Activated CD8-positive, alpha-beta memory T cell treated with anti-CD3 and anti-CD28 coated beads, Interleukin-2, amount 50 U/mL, for 4 hours (primary cell): ENCODE data around the gene FAM20A.

ENCODE experiments used
- DNase-seq: peaks from one replicate; pipeline ENCODE4 v3.0.0-alpha.2; 2020

The FAM20A gene

DNA sequence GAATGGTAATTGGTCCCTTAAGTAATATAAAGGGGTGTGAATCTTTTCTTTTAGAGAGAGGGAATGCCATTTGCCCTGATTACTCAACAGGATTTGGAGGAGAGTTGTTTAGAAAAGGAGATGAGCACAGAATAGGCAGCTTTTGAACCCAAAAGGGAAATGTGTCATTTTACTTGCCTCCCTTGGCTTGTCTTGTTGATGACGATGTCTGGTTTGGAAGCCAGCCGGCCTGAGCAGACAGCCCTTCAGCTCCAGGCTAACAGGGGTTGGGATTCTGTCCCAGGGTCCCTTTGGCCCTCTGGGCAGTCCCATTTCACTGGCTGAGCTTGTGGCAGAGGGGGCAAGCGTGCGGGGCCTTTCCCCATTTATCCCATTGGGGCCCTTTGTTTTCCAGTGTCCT is 111.2 kb downstream of the FAM20A start:
- DNase-seq = no peak
